Activated T-cell treated with anti-CD3 and anti-CD28 coated beads for 24 hours (primary cell): Measurements from ENCODE around the gene TMEM184B.

ENCODE experiments used
- DNase-seq: peaks from one replicate; pipeline ENCODE4 v3.0.0-alpha.2; 2020; ENCODE audit warnings: low read depth

The TMEM184B gene

GRCh38 chr22:38223289-38223960 is 49.4 kb downstream of the TMEM184B start:
- no peak for DNase-seq

- DNase-seq: no peak
Measured at GRCh38 chr22:38222797-38223119, 50.1 kb downstream of the TMEM184B start.

DNA sequence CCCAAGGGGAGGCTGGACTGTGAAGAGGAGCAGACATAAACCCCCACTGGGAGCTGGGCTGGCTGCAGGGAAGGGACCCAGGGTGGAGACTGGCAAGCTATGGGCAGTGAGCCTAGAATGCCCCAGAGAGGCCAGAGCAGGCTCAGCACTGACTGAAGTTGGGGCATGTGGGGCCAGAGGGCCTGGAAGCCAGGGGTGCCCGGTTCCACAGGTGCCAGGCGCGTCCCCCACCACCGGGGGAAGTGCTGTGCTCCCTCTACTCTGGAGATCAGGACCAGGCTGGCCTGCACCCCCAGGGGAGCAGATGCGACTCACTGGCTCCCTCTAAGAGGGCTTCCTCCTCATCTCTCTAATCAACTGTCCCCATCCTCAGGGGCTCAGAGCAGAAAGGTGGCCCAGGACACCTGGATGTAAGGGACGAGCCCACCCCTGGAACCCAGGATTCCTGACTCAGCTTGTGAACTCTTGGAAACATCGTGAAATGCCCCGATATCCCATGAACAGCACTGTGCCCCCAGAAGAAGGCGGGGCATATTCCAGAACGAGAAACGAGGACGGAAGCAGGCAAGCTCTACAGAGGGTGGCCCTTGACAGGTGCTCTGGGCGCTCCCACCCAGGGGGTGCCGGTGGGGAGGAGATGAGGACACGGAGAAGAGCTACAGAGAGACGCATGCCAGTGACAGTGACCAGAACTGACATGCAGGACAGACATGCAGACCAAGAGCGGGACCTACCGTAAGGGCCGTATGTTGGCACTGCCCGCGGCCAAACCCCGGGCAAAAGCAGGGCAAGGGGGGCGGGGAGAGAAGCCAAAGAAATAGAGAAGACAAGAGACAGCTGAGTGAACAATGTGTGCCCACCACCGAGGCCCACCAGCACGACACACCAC is 50.7 kb downstream of the TMEM184B start:
- no peak for DNase-seq

- no peak for DNase-seq
Measured at GRCh38 chr22:38221407-38221806, 51.4 kb downstream of the TMEM184B start.

GRCh38 chr22:38220653-38221386 is 52.0 kb downstream of the TMEM184B start:
- no peak for DNase-seq

DNA sequence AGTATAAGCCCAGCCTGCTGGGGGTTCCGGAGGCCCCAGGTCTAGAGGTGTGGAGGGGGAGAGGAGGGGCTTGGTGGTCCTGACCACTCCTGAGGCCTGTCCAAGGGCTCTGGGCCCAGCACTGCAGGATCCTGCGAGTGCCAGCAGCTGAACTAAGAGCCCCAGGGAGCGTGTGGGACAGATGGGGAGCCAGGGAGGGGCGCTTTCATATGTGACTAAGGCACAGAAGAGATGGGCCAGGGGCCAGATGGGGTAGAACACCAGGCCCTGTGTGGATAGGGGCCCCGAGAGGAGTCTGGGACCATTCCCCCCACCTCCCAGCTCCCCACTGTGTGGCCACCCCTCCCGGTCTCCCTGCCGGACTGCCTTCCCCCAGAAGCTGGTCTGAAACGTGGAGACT is 52.6 kb downstream of the TMEM184B start:
- no peak for DNase-seq

DNA sequence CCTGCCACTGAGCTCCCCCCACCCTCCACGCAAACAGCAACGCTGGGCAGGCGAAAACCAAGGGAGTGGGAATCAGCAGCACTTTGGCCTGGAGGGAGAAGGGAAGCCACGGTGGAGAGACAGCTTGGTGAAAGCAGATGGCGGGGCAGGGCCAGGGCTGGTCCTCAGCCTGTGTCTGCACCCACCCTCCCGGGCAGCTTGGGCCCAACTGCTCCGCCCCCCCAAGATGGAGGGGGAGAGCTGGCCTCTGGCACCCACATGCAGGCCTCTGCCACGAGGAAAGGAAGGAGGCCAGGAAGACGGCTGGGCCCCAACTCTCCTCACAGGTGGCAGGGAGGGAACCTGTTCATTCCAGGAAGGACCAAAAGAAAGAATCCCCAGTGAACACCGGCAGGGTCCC is 53.2 kb downstream of the TMEM184B start:
- DNase-seq: no peak

DNA sequence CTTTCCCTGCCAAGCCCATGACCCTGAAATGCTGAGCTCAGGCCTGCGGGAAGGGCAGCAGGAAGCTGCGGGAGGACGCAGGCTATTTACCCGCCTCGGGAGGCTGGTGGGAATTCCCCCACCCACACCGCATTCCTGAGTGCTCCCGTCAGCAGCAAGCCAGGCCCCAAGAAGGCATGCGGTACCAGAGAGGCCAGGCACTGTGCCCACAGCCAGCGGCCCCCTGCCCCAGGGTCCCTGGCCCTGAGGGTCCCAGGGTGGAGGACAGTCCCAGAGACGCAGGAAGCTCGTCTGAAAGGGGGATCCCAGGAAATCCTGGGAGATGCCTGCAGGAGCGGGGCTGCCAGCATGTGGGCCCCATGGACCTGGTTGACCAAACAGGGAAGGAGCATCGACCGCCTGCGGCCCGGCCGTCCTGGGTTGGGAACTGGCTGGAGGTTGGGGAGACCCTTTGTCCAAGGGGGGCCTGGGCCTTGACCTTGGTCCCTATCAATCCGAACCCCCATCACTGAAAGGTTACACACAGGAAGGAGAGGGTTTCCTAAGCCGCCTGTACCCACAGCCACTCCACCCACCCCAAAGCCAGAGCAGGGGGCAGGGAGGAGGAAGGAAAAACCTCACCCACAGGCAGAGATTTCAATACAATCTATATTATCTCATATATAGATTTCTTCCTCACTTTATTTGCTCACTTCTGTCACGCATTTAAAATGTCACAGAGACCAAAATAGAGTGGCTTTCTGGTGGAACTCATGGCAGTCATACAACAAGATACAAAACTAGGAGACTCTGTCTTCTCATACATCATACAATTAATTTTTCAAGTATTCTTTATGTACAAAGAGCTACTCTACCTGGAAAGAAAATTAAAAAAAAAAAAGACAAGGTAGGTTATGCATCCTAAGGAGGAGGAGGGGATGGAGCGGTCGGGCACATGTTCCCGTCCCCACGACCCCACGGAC is 53.9 kb downstream of the TMEM184B start:
- DNase-seq: no peak

- no peak for DNase-seq
Measured at GRCh38 chr22:38215156-38216038, 57.4 kb downstream of the TMEM184B start.

DNA sequence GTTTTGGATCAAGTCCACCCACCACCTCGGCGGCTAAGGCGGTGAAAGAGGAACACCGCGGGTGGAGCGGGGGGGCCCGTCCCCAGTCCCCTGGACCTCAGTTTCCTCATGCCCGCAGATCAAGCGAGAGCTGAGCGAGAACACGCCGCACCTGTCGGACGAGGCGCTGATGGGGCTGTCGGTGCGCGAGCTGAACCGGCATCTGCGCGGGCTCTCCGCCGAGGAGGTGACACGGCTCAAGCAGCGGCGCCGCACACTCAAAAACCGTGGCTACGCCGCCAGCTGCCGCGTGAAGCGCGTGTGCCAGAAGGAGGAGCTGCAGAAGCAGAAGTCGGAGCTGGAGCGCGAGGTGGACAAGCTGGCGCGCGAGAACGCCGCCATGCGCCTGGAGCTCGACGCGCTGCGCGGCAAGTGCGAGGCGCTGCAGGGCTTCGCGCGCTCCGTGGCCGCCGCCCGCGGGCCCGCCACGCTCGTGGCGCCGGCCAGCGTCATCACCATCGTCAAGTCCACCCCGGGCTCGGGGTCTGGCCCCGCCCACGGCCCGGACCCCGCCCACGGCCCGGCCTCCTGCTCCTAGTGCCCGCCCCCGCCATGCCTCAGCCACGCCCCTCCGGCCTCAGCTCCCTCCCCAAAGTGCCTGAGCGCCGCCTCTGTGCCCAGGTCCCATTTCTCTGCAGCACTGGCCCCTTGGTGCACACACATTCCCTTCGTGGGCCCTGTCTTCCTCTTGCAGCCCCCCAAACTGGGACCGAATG is 58.3 kb downstream of the TMEM184B start:
- DNase-seq: peak; percentile 38

- DNase-seq: no peak
Measured at GRCh38 chr22:38213990-38214301, 58.9 kb downstream of the TMEM184B start.

- no peak for DNase-seq
Measured at GRCh38 chr22:38213319-38213989, 59.4 kb downstream of the TMEM184B start.

DNA sequence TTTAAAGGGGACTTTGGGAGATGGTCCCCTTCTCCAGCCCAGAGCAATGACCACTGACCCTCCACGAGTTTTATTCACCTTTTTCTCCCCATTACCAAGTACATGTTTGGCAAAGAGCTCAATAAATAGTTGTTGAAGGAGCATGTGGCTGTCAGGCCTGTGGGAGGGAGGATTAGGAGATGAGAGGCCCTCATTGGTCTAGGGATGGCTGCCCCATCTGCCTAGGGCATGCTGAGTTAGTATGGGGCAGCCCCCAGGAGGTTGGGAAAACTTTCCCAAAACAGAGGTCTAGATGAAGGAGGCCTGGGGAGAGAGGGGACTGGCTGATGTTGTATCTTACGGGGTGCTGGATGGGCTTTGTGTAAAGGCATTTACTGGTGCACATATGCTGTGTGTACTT is 60.4 kb downstream of the TMEM184B start:
- no peak for DNase-seq

- no peak for DNase-seq
Measured at GRCh38 chr22:38211556-38211955, 61.3 kb downstream of the TMEM184B start.

DNA sequence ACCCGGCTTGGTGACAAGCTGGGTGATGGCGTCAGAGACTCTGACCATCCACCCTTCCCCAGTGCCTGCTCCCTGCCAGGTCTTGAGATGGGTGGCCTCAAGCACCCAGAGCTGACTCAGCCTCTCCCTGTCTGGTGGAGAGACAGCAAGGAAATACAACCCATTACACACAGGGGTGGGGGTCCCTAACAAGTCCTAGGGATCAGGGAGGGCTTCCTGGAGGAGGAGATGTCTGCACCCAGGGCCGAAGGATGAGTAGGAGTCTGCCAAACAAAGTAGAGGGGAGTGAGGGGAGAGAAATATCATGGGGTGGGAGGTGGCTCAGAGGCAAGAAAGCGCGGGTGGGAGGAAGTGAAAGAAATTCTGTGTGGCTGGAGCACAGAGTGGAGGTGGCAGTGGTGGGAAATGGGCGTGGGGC is 64.2 kb downstream of the TMEM184B start:
- no peak for DNase-seq

GRCh38 chr22:38207898-38208432 is 64.8 kb downstream of the TMEM184B start:
- DNase-seq: no peak

GRCh38 chr22:38205261-38206128 is 67.3 kb downstream of the TMEM184B start:
- DNase-seq: no peak

DNA sequence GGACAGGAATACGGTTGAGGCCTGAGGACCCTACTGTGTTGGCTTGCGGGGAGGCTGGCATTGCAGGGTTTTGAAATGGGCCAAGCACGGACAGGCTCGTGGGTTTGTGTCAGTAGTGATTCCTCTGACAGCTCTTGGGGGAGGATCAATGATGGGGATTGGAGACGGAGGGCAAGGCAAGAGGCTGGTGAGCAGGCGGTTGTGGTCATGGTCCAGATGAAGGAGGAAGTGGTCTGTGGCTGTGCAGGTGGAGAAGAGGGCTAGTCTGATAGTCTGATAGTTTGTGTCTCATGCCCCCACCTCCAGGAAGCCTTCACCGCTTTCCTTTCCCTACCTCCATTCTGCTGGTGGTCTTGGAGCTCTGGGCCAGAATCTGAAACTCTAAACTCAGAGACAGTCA is 68.0 kb downstream of the TMEM184B start:
- DNase-seq: no peak
